Activated naive CD8-positive, alpha-beta T cell treated with anti-CD3 and anti-CD28 coated beads, Interleukin-2, amount 50 U/mL, for 16 hours (primary cell): ENCODE results near the gene MBD2.
"Not testable (repeated sequence)": the region's sequence is repeated elsewhere in the genome, so short reads cannot be mapped to it uniquely, and the experiment has no call there.

Experiments used
- DNase-seq: peaks from one replicate; pipeline ENCODE4 v3.0.0-alpha.2; 2020; ENCODE audit warnings: low read depth, low spot score

MBD2 gene

GRCh38 chr18:54235871-54236270, 11.4 kb upstream of the MBD2 start:
- no peak for DNase-seq

- no peak for DNase-seq
These were observed 9.3 kb upstream of the MBD2 start for GRCh38 chr18:54233747-54234146.

GRCh38 chr18:54233228-54233625, 8.8 kb upstream of the MBD2 start:
- DNase-seq: no peak

- no peak for DNase-seq
These were observed 8.2 kb upstream of the MBD2 start for GRCh38 chr18:54232485-54233227.

GRCh38 chr18:54229421-54230059, 5.1 kb upstream of the MBD2 start:
- DNase-seq: no peak

- no peak for DNase-seq
These were observed 3.9 kb upstream of the MBD2 start for GRCh38 chr18:54228364-54228763.

GRCh38 chr18:54223568-54224241, 764 bp downstream of the MBD2 start:
- DNase-seq: peak; percentile 27

GRCh38 chr18:54222922-54223567, 1.4 kb downstream of the MBD2 start:
- DNase-seq: no peak

GRCh38 chr18:54220406-54220805, 4.1 kb downstream of the MBD2 start:
- DNase-seq: no peak

- DNase-seq: not testable (repeated sequence)
These were observed 5.7 kb downstream of the MBD2 start for GRCh38 chr18:54218803-54219202.

GRCh38 chr18:54218299-54218698, 6.2 kb downstream of the MBD2 start:
- DNase-seq: no peak

GRCh38 chr18:54217624-54218023, 6.8 kb downstream of the MBD2 start:
- DNase-seq: no peak

GRCh38 chr18:54215069-54215468, 9.4 kb downstream of the MBD2 start:
- no peak for DNase-seq

- DNase-seq: no peak
These were observed 14.0 kb downstream of the MBD2 start for GRCh38 chr18:54210463-54210862.

- no peak for DNase-seq
These were observed 14.8 kb downstream of the MBD2 start for GRCh38 chr18:54209471-54210180.

- no peak for DNase-seq
These were observed 18.0 kb downstream of the MBD2 start for GRCh38 chr18:54206447-54206846.

- no peak for DNase-seq
These were observed 18.5 kb downstream of the MBD2 start for GRCh38 chr18:54205959-54206358.

GRCh38 chr18:54205448-54205847, 19.0 kb downstream of the MBD2 start:
- not testable (repeated sequence) for DNase-seq

GRCh38 chr18:54204883-54205282, 19.6 kb downstream of the MBD2 start:
- DNase-seq: no peak

GRCh38 chr18:54203914-54204313, 20.6 kb downstream of the MBD2 start:
- DNase-seq: no peak

GRCh38 chr18:54202851-54203250, 21.6 kb downstream of the MBD2 start:
- no peak for DNase-seq
